HG02623 (cell line): ENCODE results near the gene KCNK15.

Experiments
- ATAC-seq: cut with Tn5 transposase; IDR thresholded peaks from one replicate; pipeline ENCODE4 v1.9.1; 2021; ENCODE audit warnings: moderate library complexity; ENCODE audit not compliant: unreplicated experiment

Gene KCNK15

DNA sequence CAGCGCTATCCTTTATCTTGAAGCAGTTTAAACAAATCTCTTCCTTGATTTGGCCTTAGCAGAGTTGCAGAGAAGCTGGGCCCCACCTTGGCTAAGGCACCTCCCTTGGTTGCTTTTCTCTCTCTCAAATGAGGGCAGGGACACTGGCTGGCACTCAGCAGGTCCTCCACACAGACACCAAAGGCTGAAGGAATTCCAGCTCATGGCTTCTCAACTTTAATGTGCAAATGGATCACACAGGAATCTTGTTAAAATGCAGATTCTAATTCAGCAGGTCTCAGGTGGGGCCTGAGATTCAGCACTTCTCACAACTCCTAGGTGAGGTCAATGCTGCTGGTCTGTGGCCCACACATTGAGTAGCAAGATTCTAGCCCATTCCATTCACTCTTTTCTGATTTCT lies 39.0 kb downstream of the KCNK15 start:
- ATAC-seq = no peak

DNA sequence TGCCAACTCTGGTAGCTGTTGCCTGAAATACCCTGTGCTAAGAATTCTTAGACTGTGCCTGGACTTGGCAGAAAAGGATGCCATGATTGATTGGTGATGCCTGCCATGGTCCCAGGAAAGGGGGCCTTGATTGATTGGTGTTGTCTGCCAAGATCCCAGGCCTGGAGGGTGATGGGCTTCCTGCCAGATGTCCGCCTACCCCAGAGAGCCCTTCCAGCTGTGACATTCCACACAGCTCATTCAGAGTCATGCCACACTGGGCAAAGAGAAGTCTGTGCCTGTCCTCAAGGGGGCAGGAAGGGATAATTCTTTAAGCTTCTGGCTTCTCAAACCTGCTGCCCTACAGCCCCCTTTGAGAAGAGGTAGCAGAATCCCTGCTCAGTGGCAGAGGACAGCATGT lies 40.1 kb downstream of the KCNK15 start:
- no peak for ATAC-seq

DNA sequence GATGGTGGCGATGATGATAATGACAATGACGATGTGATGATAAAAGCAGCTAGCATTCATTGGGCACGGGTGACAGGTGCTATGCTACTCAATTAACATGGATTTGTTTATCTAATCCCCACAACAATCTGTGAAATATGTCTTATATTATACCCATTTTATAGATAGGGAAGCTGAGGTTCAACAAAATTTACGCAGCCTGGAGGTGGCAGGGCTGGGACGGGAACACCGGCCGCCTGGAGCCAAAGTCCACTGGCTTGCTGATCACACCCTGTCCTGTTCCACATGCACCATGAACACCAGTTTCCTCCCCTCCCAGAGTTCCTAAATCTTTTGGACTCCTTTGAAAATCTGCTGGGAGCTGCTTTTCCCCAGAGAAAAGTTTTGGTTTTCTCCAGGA lies 41.6 kb downstream of the KCNK15 start:
- ATAC-seq = no peak

DNA sequence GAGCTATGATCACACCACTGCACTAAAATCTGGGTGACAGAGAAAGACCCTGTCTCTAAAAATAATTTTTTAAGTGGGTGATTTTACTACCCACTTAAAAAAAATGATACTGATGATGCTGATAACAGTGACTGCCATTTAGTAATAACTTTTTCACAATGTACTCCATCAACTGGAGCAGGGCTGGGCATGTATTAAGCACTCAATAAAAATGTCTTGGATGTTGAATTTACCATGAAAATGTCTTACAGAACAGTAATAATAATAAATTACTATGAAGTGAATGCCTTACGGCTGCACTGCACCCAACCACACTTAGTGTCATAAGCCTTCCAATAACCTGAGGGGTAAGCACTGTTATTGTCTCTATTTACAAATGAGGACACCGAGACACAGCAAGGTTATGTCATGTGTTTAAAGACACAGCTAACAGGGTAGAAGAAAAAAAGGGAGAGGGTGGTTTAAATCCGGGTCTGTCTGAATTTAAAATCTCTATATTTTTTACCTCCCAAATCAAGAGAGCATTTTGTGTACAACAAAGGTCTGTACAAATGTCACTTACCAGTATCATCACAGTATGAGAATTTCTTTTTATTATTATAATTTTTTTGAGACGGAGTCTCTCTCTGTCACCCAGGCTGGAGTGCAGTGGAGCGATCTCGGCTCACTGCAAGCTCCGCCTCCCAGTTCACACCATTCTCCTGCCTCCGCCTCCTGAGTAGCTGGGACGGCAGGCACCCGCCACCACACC lies 43.2 kb downstream of the KCNK15 start:
- ATAC-seq = no peak

DNA sequence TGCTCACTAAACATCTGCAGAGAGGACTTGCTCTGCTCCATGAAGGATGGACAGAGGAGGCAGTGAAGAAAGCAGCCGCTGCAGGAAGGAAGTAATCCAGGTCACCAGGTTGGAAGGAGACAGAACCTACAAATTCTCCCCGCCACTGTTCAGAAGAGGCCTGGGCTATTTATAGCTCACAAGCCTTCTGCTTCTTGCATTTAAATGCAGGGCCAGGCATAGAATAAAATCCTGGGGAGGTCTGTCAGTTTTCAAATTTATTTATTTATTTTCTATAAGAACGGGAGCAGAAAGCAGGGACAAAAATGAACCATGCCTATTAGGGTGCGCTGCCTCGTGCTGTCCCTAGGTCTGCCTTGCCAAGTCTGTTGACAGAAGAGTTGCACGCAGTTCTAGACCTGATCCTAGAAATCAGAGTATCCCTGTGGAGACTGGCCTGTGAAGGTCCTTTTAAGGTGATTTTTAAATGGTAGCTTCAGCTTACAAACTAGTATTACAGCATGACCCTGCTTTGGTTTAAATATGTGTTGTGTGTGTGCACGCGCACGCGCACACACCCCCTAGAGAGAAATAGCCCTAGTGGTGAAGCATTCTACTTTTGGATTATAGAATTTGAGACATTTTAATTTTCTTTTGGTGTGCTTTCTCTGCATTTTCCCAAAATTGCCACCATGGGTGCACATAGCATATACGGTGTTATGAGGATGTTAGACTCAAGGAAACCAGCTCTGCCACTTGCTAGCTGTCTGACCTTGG lies 45.2 kb downstream of the KCNK15 start:
- ATAC-seq = no peak

DNA sequence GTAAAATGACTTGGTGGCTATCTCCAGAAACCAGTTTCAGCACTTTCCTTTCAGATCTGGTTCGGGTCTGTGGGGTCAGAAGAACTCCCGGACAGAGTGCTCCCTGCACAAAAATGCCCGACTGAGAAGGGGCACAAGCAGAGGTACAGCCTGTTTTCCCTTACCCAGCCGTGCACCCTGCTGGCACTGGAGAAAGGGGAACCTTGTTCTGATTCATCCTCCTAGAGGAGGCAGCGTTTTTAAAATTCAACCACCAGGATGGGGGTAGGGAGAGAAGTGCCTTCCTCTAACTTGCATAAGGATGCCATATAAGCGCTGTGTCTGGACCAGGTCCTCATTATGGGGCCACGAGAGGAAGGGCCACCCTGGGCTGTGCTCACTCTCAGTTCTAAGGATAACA lies 47.1 kb downstream of the KCNK15 start:
- ATAC-seq = no peak

DNA sequence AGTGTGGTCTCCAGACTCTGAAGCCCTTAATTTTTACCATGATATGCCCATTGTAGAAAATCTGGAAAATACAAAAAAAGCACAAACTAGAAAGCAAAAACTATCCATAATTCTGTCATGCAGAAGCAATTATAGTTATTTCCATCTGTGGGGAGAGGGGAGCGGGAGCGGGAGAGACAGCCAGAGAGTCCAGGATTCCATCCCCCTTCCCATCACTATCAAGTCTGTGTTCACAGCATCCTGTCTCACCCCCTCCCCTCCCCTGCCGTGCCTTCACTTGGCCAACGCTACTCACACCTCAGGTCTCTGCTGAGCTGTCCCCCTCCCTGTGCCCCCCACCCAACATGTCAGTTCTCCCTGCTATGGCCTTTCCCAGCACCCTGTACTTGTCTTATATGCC lies 50.2 kb downstream of the KCNK15 start:
- ATAC-seq = no peak

DNA sequence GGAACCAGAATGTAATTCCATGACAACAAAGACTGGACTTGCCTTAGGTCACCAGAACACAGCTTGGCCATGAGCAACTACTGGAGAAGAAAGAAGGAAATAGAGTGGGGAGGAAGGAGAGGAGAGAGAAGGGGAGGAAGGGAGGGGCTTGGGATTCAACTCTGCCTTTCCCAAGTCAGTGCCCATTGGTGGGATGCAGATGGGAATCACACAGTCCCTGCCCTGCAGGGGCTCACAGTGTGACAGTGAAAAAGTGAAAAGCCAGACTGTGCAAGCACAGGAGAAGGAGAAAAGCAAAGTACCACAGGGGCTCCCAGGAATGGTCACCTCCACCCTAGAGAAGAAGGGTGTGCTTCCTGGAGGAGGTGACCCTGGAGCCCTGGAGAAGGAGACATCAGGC lies 50.6 kb downstream of the KCNK15 start:
- no peak for ATAC-seq

DNA sequence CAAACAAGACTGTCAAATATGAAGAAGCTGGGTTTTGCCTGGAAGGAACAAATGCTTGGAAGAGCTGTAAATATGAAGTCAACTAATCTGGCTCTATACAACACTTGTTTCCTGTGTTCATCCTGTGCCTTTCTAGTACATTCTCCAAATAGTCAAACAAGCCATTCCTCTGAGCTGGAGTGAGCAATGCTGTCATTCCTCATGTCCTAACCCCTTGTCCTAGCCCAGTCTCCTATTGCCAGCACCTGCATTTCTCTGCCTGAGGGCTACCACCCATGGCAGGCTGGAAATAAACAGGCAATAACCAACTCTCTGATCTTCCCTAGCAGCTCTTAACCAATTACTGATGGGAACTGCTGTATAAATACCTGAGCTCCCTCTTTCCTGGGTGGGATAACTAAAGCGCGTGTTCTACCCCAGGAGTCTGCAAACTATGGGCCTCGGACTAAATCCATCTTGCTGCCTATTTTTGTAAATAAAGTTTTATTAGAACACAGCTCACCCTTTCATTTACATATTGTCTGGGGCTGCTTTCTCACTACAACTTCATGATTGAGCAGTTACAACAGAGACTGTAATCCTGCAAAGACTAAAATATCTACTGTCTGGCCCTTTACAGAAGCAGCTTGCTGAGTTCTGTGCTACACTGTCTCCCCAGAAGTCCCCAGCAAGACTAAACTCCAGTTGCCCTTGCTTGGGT lies 51.2 kb downstream of the KCNK15 start:
- no peak for ATAC-seq

DNA sequence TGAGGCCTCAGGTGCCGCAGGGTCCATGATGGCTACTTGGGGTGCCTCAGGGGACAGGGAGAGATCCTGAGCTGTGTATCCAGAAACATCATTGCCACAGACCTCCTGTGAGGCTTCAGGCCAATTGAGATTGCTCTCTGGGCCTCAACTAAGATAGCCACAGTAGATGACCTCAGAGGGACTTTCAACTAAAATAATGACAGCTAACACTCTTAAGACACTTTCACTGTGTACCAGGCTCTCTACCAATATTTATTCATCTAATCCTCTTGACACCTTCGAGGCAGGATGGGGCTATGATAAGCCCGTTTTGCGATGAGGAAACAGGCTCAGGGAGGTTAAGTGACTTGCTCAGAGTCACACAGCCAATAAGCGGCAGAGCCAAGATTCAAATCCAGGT lies 54.0 kb downstream of the KCNK15 start:
- no peak for ATAC-seq

DNA sequence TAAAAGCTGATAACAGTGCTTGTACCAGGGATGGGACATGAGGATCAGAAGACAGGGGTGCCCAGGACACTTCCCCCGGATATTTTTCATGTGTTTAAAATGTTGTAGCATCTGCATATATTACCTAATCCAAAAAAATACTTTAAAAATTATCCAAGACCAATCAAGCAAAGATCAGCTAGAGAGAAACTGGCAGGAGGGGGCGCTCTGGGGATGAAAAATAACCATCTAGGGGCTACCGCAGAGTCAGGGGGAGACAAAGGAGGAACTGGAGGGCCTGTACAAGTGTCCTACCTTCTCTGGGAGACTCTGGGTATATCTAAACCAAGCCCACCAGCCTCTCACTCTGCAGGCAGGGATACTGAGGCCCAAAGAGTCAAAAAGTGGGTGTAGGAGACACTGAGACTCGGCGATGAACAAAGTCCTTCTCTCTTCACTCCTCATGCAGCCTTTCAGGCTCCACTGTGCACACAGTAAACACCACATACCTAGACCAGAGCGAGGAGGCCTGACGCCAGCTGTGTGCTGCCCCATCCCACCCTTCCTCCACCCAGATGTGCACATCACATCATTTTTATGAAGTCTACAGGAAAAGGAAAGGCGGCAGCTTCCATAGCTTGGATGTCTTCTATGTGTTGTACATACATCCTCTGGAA lies 54.9 kb downstream of the KCNK15 start:
- no peak for ATAC-seq
